T-helper 22 cell (primary cell): Measurements from ENCODE around the gene ADI1.

ENCODE experiments used
- DNase-seq: peaks from one replicate; pipeline ENCODE4 v3.0.0-alpha.2; 2020; ENCODE audit warnings: low read depth

The ADI1 gene

DNA sequence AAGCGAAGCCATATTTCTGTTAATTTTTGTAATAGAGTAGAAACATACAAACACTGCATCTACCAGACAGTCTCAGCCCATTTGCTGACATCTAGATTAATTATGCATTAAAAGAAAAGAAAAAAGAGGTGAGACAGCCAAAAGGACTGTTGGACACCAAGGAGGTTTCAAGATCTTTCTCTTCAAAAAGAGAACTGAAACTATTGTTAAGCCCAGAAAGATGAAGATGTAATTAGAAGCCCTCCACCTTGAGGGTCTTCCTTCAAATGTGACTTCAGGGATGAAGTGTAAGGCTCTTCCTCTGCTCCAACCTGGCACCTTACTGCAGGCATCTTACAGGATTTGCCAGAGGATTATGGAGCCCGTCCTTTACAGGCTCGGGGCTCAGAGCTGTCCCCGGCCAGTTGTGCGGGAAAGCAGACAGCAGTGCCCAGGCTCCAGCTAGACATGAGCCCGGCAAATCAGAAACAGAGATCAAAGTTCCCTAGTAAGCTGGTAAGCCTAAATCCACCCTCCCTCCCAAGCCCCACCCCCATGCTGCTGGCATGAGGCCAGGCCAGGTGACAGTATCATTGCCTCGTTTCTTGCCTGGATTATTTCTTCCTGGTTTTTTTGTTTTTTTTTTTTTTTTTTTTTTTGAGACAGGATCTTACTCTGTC lies 38.9 kb downstream of the ADI1 start:
- no peak for DNase-seq

- DNase-seq = no peak
Observed at GRCh38 chr2:3479430-3480320, 39.7 kb downstream of the ADI1 start.

- DNase-seq = no peak
Observed at GRCh38 chr2:3478846-3479385, 40.4 kb downstream of the ADI1 start.

GRCh38 chr2:3476985-3477327 lies 42.4 kb downstream of the ADI1 start:
- no peak for DNase-seq

- no peak for DNase-seq
Observed at GRCh38 chr2:3476321-3476984, 42.9 kb downstream of the ADI1 start.

DNA sequence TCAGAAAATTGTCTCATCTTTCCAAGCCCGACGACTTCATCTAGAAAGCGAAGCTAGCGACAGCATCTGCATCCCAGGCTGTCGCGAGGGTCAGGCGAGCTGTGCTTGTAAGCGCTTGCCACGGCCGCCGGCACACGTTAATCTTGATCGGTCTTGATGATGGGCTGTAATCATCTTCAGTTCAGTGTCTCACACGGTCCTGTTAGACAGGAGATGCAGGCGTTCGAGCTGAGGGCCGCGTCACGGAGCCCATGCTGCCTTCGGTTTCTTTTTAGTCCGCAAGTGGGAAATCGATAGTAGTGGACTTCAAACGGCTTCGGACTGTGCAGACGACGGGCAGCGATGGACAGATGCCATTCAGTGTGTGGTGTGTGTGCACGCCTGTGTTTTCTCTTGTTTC lies 43.6 kb downstream of the ADI1 start:
- no peak for DNase-seq

- no peak for DNase-seq
Observed at GRCh38 chr2:3472966-3473365, 46.4 kb downstream of the ADI1 start.

DNA sequence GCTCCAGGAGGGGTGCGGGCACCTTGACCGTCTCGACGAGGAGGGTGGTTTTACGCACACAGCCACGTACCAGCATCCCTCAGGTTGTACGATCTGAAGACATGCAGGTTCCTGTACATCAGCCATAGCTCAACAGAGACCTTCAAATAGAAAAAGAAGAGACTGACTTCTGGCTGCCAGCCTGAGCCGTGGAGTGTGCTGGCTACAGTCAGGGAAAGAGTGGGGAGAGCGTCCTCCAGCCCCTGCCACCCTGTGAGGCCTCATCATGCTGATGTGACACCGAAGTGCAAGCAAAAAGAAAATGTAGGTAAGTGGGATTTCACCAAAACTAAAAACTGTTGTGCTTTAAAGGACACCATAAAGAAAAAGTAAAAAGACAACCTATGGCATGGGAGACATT lies 47.0 kb downstream of the ADI1 start:
- no peak for DNase-seq

- DNase-seq = no peak
Observed at GRCh38 chr2:3470856-3471737, 48.2 kb downstream of the ADI1 start.

DNA sequence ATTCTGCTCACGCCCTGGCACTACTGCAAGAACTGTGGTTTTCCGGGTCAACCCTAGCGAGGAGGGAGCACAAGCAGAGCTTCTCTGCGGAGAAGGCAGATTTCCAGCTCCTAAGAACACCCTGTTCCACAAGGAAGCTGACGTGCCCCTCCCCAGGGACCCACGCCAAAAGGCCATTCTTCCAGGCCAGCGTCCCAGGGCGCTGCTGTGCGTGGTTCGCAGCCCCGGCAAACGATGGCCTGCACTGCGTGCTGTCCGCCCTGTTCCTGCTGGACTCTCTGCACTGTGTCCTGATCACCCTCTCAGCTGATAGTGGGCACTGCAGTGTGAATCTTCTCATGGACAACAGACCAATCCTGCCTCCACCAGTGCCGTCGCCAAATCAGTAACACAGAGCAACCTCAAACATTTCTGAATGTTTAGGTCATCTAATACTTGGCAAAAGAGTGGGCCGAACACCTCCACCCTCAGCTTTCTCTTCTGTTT lies 49.1 kb downstream of the ADI1 start:
- DNase-seq = no peak

GRCh38 chr2:3469486-3469885 lies 49.8 kb downstream of the ADI1 start:
- DNase-seq = no peak

- no peak for DNase-seq
Observed at GRCh38 chr2:3468296-3468988, 50.9 kb downstream of the ADI1 start.

- DNase-seq = no peak
Observed at GRCh38 chr2:3467654-3468053, 51.7 kb downstream of the ADI1 start.

- DNase-seq = no peak
Observed at GRCh38 chr2:3466966-3467365, 52.4 kb downstream of the ADI1 start.

DNA sequence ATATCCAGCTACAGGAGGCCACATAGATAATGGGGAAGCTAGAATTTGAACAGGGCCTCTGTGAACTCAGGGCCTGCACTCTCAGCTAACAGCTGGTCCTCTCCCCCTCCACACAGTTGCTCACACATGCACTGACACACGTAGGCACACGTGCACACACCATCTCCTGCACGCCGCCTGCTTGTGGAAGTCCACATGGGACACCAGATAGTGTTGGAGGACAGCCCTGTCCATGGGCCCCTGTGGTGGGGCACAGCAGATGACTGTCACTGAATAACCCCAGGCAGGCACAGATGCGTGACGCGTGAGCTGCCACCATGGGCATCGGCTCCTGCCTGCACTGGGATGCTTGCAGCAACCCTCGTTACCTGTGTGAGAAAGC lies 52.9 kb downstream of the ADI1 start:
- DNase-seq = no peak

GRCh38 chr2:3465844-3466481 lies 53.4 kb downstream of the ADI1 start:
- DNase-seq = no peak

GRCh38 chr2:3465328-3465727 lies 54.0 kb downstream of the ADI1 start:
- no peak for DNase-seq

- no peak for DNase-seq
Observed at GRCh38 chr2:3464401-3465005, 54.8 kb downstream of the ADI1 start.

- DNase-seq = no peak
Observed at GRCh38 chr2:3463944-3464343, 55.4 kb downstream of the ADI1 start.

DNA sequence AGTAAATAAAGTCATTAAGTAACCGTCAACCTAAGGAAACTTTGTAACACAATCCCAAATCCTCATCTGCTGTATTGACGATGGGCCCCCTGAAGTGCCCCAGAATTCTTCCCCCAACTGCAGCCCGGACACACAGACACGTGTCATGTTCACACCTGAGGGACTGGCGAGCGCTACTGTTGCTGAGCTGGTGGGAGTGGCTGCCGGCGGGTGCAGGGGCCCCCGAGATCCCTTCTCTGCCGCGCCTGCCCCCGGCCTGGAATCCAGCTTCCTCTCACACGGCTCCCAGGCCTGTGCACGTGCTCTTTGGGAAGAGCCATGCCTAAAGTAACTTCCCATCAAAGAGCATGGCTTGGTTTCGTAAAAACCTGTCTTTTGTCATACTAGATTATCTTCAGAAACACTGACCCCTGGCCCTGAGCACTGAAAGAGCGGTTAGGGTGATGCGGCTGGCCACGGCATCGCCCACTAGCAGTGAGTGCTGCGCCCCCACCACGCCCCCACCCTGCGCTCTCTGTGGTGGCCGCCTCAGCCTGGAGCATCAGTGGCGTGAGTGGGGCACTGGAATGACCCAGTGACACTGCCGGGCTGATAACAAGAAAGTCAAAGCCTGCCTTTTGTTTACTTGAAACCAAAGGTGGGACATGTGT lies 56.0 kb downstream of the ADI1 start:
- DNase-seq = no peak
